ENCODE measurements around the gene METTL6.
"Not testable (repeated sequence)": the region's sequence is repeated elsewhere in the genome, so short reads cannot be mapped to it uniquely, and the experiment has no call there.

Gene METTL6

DNA sequence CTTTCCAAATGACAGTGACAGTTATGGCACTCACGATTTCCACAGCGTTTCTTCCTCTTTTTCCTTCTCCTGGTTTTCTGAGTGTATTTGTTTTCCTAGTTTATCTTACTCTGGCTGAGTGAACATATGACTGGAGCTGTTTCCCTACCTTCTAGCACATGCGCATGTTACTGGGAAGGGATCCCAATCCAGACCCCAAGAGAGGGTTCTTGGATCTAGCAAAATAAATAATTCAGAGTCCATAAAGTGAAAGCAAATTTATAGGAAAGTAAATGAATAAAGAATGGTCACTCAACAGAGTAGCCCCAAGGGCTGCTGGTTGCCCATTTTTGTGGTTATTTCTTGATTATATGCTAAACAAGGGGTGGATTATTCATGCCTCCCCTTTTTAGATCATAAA, 23.8 kb downstream of the METTL6 start:
- Histone ChIP-seq H3K9ac (no peak overlapping the region), H2AFZ (ENCODE audit: low read depth) (no peak overlapping the region), H3K4me2 (no peak overlapping the region), H3K27ac (no peak overlapping the region), H3K36me3 (ENCODE audit: insufficient read depth) (no peaks in the 10 kb centered on the region), H4K20me1 (ENCODE audit: insufficient read depth) (no peaks in the 10 kb centered on the region), H3K27me3 (ENCODE audit: insufficient read depth, low read depth) (no peaks in the 10 kb centered on the region), H3K4me3 (IDR thresholded peaks at IDR 0.05; ENCODE audit: insufficient read depth, low read depth, low read length) (no peak overlapping the region), H3K4me1 (ENCODE audit: low read depth, poor library complexity, severe bottlenecking) (no peaks in the 10 kb centered on the region), H3K79me2 (ENCODE audit: insufficient read depth, low read depth) (no peaks in the 10 kb centered on the region)
- TF ChIP-seq, protein P1, sequence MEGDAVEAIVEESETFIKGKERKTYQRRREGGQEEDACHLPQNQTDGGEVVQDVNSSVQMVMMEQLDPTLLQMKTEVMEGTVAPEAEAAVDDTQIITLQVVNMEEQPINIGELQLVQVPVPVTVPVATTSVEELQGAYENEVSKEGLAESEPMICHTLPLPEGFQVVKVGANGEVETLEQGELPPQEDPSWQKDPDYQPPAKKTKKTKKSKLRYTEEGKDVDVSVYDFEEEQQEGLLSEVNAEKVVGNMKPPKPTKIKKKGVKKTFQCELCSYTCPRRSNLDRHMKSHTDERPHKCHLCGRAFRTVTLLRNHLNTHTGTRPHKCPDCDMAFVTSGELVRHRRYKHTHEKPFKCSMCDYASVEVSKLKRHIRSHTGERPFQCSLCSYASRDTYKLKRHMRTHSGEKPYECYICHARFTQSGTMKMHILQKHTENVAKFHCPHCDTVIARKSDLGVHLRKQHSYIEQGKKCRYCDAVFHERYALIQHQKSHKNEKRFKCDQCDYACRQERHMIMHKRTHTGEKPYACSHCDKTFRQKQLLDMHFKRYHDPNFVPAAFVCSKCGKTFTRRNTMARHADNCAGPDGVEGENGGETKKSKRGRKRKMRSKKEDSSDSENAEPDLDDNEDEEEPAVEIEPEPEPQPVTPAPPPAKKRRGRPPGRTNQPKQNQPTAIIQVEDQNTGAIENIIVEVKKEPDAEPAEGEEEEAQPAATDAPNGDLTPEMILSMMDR (conservative IDR thresholded peaks at IDR 0.05; ENCODE audit: low read depth, low read length): no peak

DNA sequence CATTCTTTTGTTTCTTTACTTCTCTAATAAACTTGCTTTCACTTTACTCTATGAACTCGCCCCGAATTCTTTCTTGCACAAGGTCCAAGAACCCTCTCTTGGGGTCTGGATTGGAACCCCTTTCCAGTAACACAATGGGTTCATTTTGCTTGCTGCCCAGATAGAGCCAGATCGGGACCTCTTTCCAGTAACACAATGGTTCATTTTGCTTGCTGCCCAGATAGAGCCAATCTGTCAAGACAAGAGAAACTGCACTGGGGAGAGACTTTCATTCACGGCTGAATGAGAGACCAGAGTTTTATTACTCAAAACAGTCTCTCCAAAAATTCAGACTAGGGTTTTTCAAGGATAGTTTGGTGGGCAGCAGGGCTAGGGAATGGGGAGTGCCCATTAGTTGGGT, 25.4 kb downstream of the METTL6 start:
- Histone ChIP-seq H3K27me3 (ENCODE audit: insufficient read depth, low read depth) (no peaks in the 10 kb centered on the region), H3K36me3 (ENCODE audit: insufficient read depth) (no peaks in the 10 kb centered on the region), H3K4me2 (no peak overlapping the region), H4K20me1 (ENCODE audit: insufficient read depth) (no peaks in the 10 kb centered on the region), H3K79me2 (ENCODE audit: insufficient read depth, low read depth) (no peaks in the 10 kb centered on the region), H3K27ac (no peak overlapping the region), H3K4me3 (IDR thresholded peaks at IDR 0.05; ENCODE audit: insufficient read depth, low read depth, low read length) (no peak overlapping the region), H3K9ac (no peak overlapping the region), H3K4me1 (ENCODE audit: low read depth, poor library complexity, severe bottlenecking) (no peaks in the 10 kb centered on the region), H2AFZ (ENCODE audit: low read depth) (no peak overlapping the region)
- TF ChIP-seq, protein P1 (conservative IDR thresholded peaks at IDR 0.05; ENCODE audit: low read depth, low read length): no peak

- H3K36me3 ChIP-seq (ENCODE audit: insufficient read depth): no peaks in the 10 kb centered on the region
- no peak overlapping the region for H3K4me2 ChIP-seq
- no peak overlapping the region for H3K27ac ChIP-seq
- H2AFZ ChIP-seq (ENCODE audit: low read depth): no peak overlapping the region
- H3K79me2 ChIP-seq (ENCODE audit: insufficient read depth, low read depth): no peaks in the 10 kb centered on the region
- TF ChIP-seq, protein P1 (conservative IDR thresholded peaks at IDR 0.05; ENCODE audit: low read depth, low read length): no peak
- H3K4me1 ChIP-seq (ENCODE audit: low read depth, poor library complexity, severe bottlenecking): no peaks in the 10 kb centered on the region
- H3K4me3 ChIP-seq (IDR thresholded peaks at IDR 0.05; ENCODE audit: insufficient read depth, low read depth, low read length): no peak overlapping the region
- H3K27me3 ChIP-seq (ENCODE audit: insufficient read depth, low read depth): no peaks in the 10 kb centered on the region
- H3K9ac ChIP-seq: no peak overlapping the region
- H4K20me1 ChIP-seq (ENCODE audit: insufficient read depth): no peaks in the 10 kb centered on the region
These were observed 27.4 kb downstream of the METTL6 start for GRCh38 chr3:15399970-15400369.

- not testable (repeated sequence) for H3K4me1 ChIP-seq (ENCODE audit: low read depth, poor library complexity, severe bottlenecking); H4K20me1 ChIP-seq (ENCODE audit: insufficient read depth); H3K4me2 ChIP-seq; H3K9ac ChIP-seq; H3K79me2 ChIP-seq (ENCODE audit: insufficient read depth, low read depth); H3K36me3 ChIP-seq (ENCODE audit: insufficient read depth); H3K27ac ChIP-seq; H3K4me3 ChIP-seq (IDR thresholded peaks at IDR 0.05; ENCODE audit: insufficient read depth, low read depth, low read length); H3K27me3 ChIP-seq (ENCODE audit: insufficient read depth, low read depth); H2AFZ ChIP-seq (ENCODE audit: low read depth)
- TF ChIP-seq, protein P1 (conservative IDR thresholded peaks at IDR 0.05; ENCODE audit: low read depth, low read length): peak; percentile 62
These were observed 28.6 kb downstream of the METTL6 start for GRCh38 chr3:15398731-15399133.

DNA sequence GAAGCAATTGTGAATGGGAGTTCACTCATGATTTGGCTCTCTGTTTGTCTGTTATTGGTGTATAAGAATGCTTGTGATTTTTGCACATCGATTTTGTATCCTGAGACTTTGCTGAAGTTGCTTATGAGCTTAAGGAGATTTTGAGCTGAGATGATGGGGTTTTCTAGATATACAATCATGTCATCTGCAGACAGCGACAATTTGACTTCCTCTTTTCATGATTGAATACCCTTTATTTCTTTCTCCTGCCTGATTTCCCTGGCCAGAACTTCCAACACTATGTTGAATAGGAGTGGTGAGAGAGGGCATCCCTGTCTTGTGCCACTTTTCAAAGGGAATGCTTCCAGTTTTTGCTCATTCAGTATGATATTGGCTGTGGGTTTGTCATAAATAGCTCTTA, 34.1 kb downstream of the METTL6 start:
- H3K4me2 ChIP-seq; H4K20me1 ChIP-seq (ENCODE audit: insufficient read depth); H3K27ac ChIP-seq; H3K27me3 ChIP-seq (ENCODE audit: insufficient read depth, low read depth); H3K4me3 ChIP-seq (IDR thresholded peaks at IDR 0.05; ENCODE audit: insufficient read depth, low read depth, low read length); H3K4me1 ChIP-seq (ENCODE audit: low read depth, poor library complexity, severe bottlenecking); H3K36me3 ChIP-seq (ENCODE audit: insufficient read depth); H2AFZ ChIP-seq (ENCODE audit: low read depth); H3K9ac ChIP-seq; H3K79me2 ChIP-seq (ENCODE audit: insufficient read depth, low read depth): not testable (repeated sequence)

Data from KMS-11 (cell line).